ENCODE data around the gene LARP7.
"Not testable (repeated sequence)": the region's sequence is repeated elsewhere in the genome, so short reads cannot be mapped to it uniquely, and the experiment has no call there.

The LARP7 gene

DNA sequence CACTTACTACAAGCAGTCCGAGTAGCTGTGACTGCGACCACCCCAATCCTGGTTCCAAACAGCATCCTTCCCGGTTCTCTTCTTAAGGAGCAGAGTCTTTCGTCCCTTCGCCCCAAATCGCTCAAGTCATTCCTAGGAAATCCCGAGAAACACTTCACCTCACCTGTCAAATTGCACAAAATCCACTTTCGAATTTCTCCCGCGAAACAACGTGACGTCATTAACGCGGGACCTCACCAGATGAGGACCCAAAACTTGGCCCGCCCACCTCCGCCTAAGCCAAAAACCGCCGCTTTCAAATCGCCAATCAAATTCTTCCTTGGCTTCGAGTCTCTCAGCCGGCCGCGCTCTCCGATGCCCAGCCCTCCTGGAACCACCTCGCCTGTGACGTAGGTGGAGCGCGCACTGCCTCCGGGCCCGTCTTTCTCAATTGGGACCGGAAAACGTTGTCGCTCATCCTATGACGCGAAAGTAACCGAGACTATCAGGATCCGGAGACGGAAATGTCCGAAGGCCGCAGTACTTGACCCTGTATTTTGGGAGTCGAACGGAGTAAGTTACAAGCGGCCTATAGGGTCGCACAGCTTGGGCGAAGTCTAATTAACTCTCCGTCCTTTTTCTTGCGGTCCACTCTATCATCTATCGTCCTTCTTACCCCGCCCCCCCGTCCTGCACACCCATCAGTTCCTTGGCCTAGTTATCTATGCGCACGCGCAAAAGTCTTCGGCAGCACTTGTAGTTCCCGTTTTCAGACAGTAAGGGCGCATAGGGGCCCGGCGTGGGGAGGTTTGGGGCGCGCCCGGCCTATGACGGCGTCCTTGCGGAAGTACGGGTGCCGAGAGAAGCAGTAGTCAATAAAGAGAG is at the start of gene LARP7, which contains the start of gene ZGRF1:
TSS of gene LARP7 (plus strand) at position 456 of the 864 bp plus-strand sequence. CDS start 7,527 bp downstream, outside the sequence.
TSS of gene ZGRF1 (minus strand) at position 222 of the 864 bp plus-strand sequence. CDS start 3,733 bp downstream, outside the sequence.
- intact Hi-C loops (cut with DNase I) = loop anchor here (5.0 kb wide), 1 partner anchor 460 kb away; no protein-coding TSS in a partner anchor
- DNase-seq = peak; percentile 95 to 100 (median 98)

DNA sequence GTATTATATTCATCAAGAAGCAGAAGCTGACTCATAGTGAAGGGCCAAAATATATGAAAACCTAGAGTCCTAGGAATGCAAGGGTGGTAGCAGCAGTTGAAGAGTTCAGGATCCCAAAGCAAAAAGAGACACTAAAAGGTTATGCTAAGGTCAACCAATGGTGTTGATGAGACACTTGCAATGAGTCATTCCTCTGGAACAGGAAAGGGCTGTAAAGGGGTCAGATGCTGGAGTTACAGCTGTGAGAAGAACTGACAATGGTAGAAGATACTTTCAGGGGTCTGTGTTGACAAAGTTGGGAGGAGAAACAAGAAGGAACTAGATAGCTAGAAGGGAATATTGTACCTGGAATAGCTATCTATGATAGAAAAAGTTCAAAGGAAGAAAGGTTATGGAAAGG is 47.7 kb upstream of the LARP7 start:
- intact Hi-C loops (cut with DNase I) = no loop called here
- DNase-seq = no peak

DNA sequence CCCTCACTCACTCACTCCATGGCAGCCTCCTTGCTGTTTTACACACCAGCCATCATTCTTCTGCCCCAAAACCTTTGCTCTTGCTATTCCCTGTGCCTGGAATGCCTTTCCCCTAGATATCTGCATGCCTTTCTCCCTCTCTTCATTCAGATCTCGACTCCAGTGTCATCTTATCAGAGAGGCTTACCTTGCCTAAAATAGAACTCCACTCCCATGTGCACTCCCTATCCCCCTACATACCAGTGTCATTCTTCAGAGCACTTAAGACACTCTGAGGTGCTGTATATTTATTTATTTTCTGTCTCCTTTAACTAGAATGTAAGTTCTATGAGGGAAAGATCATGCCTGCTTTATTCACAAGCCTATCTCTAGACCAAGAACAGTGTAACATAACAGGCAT is 45.4 kb upstream of the LARP7 start:
- intact Hi-C loops (cut with DNase I) = no loop called here
- no peak for DNase-seq

DNA sequence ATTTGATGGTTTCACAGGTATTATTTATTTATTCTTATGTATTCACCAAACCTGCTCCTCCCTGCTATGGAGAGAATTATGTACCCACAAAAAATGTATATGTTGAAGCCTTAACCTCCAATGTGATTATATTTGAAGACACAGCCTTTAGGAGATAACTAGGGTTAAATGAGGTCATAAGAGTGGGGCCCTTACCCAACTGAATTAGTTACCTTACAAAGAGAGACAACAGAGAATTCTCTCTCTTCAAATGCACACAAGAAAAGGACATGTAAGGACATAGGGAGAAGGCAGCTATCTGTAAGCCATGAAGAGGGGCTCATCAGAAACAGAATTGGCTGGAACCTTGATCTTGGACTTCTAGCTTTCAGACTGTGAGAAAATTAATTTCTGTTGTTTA is 44.2 kb upstream of the LARP7 start:
- DNase-seq = no peak
- intact Hi-C loops (cut with DNase I) = no loop called here

DNA sequence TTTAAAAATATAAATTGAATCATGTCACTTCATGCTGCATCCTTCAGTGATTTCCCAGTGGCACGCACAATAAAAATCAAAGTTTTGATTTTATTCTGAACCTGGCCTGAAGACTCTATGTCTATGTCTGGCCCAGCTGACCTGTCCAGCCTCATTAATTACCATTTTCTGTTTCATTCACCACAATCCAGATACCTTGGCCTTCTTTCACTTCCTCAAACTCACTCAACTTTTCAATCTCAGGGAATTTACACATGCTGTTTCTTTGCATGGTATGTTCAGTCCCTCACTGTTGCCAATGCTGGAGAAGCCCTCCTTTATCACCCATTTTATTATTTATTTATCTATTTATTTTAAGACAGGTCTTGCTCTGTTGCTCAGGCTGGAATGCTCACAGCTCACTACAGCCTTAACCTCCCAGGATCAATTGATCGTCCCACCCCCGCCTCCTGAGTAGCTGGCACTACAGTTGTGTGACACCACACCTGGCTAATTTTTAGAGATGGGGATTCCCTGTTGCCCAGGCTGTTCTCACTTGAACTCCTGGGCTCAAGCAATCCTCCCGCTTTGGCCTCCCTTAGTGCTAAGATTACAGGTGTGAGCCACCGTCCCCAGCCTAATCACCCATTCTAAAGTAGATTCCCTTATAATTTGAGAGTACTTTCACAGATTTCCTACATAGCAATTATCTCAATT is 43.4 kb upstream of the LARP7 start:
- intact Hi-C loops (cut with DNase I) = no loop called here
- DNase-seq = peak in 1 of 10 donors; percentile 10

DNA sequence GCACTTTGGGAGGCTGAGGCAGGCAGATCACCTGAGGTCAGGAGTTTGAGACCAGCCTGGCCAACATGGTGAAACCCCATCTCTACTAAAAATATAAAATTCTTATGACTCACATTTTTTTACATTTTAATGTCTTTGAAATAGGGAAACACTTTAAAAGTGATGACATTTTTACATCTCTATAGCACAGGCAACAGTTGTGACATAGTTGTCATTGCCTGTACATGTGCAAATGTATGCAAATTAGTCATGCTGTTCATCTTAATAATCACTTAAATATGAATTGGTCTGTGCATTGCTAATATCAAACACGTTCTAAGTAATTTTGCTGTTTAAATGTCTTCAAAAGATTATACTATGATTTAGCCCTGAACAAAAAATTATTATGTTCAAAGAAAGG is 42.0 kb upstream of the LARP7 start:
- no peak for DNase-seq
- intact Hi-C loops (cut with DNase I) = no loop called here

DNA sequence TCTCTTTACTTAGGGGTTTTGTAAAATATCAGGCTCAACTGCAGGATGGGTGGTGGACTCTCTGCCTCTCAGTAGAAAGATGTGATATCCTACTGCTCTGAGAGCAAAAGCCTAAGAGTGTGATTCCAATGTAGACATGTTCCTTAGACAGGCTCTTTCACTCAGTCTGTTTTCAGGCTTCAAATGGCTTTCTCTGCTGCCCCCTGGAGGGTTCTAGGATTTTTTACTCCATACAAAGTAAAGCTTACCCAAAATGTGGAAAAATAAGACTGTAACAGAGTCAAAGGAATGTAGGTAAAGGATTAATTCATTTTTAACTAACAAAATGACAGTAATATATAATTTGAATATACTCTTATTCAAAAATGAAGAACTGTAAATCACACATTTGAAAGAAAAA is 32.4 kb upstream of the LARP7 start:
- intact Hi-C loops (cut with DNase I) = loop anchor here (2.0 to 10.0 kb wide), 2 partner anchors 276 to 500 kb away; no protein-coding TSS in a partner anchor
- peak in 4 of 10 donors; percentile 18 to 58 (median 50) for DNase-seq

DNA sequence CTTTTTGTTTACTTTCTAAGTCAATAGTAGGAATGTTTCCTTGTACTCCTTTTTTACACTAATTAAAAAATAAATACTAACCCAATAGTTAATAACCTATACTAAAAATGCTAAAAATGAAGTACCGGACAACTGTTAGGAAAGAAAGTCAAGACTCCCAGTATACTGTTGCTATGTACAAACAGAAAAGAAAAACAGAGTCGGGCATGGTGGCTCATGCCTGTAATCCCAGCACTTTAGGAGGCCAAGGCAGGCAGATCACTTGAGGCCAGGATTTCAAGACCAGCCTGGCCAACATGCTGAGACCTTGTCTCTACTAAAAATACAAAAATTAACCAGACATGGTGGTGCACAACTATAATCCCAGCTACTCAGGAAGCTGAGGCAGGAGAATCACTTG is 24.1 kb upstream of the LARP7 start:
- DNase-seq; intact Hi-C loops (cut with DNase I): not testable (repeated sequence)

DNA sequence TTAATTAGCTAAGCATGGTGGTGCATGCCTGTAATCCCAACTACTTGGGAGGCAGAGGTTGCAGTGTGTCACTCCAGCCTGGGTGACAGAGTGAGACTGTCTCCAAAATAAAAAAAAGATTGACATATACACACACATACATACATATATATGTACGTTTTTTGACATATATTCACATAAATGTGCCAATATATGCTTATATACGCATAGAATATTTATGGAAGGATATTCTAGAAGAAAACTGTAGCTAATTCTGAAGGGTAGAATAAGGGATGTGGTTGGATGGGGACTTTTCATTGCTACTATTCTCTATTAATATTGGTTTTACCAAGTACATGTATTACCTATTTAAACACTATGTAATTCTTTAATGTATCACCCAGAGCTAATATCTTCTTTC is 20.0 kb upstream of the LARP7 start:
- DNase-seq = no peak
- intact Hi-C loops (cut with DNase I) = no loop called here

DNA sequence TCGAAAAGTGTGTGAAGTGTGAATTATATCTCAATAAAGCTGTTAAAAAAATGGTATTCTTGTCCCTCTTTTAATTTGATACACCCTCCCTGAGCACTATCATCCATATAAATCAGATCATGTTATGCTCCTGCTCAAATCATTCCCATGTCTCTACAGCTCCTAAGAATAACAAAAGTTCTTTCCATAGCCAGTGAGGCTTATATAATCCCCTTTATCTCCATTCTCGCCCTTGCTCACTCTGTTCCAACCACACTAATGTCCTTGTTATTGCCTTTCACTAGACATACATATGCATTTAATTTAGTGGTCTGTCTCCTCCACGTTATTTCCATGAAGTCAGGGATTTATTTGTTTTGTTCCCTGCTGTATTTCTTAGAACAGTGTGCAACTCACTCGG is 10.7 kb upstream of the LARP7 start:
- intact Hi-C loops (cut with DNase I) = no loop called here
- no peak for DNase-seq

DNA sequence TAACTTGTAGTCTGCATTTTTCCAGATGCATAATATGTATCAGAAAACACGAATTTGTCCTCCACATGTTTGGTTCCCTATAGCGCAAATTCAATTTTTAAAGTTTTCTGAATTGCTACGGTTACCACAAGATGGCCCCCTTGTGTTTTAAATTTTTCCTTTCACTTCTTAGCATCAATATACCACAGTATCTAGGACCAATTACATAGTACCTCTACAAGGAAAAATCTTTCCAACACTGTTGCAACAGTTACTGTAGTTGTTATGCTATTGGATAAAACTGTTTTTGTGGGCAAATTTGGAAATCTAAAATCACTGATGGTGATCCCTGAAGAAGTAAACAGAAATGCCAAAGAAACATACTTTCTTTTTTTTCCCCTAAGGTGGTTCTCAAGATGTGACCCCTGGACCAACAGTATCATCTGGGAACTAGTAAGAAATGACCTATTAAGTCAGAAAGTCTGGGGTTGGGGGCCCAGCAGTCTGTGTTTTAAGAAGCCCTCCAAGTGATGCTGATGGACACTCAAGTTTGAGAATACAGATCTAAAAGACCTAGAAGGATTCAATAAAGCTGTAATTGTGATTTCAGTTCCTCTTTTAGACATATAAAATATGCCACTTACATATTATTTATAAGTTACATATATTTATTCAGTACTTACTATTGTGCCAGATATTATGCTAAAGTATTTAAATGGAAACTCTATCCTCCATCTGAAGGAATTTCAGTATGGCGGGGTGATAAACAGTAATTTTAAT is 3.3 kb upstream of the LARP7 start:
- intact Hi-C loops (cut with DNase I) = loop anchor here (2.0 to 5.0 kb wide), 2 partner anchors 129 to 305 kb away; no protein-coding TSS in a partner anchor
- DNase-seq = no peak

DNA sequence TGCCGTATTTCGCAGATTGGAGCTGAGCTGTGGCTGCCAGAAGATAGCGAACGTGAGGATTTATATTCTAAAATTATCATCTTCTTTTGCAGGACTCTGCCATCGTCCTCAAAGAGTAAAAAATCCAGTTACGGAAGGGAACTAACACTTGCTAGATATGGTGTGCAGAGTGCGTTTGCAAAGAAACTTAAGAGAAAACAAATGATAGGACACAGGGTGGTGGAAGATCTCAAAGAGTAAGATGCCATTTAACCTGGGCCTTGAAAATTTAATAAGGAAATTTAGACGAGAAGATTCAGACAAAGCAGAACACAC is 566 bp downstream of the LARP7 start:
- no peak for DNase-seq
- intact Hi-C loops (cut with DNase I) = loop anchor here (5.0 kb wide), 1 partner anchor 460 kb away; no protein-coding TSS in a partner anchor

DNA sequence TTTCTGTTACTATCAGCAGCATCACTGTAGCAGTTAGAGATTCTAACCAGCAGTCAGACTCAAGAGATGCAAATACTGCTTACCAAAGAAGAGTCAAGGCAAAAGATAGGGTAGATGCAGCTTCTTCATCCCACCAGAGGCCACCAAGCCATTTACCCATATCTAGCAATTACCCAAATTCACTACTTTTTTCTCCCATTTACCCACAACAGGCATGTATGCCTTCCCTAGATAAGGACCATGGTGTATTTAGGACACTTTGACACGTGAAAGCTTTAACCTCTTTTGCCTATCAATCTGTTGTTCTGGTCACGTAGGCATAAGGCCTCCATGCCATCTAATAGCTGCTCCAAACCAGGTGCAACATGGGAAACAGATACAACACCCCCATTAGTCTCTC is 5.6 kb downstream of the LARP7 start:
- DNase-seq = no peak

DNA sequence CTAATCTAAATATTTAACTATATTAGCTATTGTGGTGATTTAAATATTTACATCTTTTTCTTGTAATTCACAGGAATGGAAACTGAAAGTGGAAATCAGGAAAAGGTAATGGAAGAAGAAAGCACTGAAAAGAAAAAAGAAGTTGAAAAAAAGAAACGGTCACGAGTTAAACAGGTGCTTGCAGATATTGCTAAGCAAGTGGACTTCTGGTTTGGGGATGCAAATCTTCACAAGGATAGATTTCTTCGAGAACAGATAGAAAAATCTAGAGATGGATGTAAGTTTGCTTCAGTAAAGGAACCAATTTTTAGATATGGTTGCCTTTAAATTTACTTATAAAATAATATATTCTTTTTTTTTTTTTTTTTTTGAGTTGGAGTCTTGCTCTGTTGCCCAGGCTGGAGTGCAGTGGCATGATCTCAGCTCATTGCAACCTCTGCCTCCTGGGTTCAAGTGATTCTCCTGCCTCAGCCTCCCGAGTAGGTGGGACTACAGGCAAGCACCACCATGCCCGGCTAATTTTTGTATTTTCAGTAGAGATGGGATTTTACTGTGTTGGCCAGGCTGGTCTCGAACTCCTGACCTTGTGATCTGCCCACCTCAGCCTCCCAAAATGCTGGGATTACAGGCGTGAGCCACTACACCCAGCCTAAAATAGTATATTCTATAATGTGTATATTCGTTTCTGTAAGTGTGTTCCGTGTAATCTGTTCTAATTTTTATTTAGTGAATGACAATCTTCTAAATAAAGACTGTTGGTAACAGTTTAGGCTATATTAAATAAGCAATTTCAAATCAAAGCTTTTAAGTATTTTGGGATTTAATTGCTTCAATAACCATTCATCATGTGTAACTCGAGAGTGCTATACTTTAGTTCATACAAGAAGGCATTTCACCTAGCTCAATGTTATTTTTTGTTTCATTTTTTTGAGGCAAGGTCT is 7.9 kb downstream of the LARP7 start:
- intact Hi-C loops (cut with DNase I); DNase-seq: not testable (repeated sequence)

More for the DNA sequence above, 5.6 kb downstream of the LARP7 start:
- intact Hi-C loops (cut with DNase I) = no loop called here

DNA sequence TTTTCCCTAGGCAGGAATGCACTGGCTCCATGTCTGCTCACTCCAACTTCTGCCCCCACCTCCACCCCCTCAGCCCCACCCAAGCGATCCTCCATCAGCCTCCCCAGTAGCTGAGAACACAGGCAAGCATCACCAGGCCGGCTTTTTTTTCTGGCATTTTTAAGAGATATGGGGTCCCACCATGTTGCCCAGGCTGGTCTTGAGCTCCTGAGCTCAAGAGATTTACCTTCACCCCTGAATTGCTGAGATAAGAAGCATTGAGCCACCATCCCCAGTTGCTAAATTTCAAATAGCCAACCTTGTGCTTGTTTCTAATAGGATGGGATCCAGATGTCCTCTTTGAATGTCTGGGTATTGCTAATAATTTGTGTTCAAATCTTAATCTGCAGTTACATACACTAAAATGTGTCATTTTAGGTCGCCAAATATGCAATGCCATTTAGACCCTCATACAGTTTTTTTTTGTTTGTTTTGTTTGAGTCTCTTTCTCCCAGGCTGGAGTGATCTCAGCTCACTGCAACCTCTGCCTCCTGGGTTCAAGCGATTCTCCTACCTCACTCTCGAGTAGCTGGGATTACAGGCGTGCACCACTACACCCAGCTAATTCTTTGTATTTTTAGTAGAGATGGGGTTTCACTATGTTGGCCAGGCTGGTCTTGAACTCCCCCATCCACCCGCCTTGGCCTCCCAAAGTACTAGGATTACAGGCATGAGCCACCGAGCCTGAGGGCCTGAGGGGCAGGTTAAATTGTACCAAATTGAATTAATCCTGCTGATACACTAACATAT is 8.8 kb downstream of the LARP7 start:
- no peak for DNase-seq
- intact Hi-C loops (cut with DNase I) = no loop called here

DNA sequence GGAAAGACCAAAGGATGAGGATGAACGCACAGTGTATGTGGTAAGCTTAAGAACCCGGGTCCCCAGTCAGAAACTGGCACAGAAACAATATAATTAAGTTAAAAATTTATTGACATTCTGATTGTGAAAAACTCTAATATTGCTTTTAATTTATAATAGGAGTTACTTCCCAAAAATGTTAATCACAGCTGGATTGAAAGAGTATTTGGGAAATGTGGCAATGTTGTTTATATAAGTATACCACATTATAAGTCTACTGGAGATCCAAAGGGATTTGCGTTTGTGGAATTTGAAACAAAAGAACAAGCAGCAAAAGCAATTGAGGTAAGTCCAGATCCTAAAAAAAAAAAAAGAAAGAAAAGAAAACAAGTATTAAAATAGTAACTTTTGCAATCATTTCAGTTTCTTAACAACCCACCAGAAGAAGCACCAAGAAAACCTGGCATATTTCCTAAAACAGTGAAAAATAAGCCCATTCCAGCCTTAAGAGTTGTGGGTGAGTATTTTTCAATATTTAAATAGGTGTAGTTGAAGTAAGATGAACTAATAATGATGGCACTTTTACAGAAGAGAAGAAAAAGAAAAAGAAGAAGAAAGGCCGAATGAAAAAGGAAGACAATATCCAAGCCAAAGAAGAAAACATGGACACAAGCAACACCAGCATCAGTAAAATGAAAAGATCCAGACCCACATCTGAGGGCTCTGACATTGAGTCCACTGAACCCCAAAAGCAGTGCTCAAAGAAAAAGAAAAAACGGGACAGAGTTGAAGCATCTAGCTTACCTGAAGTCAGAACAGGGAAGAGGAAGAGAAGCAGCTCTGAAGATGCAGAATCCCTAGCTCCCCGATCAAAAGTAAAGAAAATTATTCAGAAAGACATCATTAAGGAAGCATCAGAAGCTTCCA is 9.9 kb downstream of the LARP7 start:
- DNase-seq = no peak
- intact Hi-C loops (cut with DNase I) = no loop called here

DNA sequence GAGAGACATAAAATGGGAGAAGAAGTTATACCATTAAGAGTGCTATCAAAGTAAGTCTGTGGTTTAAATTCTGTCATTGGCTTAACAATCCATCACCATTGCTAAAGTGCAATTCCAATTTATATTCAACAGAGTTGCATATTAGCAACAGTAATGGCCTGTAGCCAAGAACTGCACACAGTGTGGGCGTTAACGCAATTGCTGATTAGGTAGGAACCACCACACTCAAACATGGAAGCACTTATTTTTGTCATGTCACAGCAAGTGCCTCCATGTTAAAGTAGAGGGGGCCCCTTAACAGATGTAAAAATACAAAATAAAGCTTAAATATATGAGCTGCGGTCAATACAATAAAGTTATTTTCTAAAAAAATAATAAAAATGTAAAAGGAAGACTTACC is 10.8 kb downstream of the LARP7 start:
- intact Hi-C loops (cut with DNase I) = no loop called here
- DNase-seq = no peak

Measured in posterior cingulate gyrus (tissue), 11 donors.